ENCODE data around the gene CEP41. TPM values are rescaled to one million over a fixed set of nuclear protein-coding genes. Genes with fewer than 3 reads are reported as not detected.

CEP41 gene
- polyA plus RNA-seq, 6 donors from 2014 or later = 6.2 to 20.7 (median 10.3) TPM

DNA sequence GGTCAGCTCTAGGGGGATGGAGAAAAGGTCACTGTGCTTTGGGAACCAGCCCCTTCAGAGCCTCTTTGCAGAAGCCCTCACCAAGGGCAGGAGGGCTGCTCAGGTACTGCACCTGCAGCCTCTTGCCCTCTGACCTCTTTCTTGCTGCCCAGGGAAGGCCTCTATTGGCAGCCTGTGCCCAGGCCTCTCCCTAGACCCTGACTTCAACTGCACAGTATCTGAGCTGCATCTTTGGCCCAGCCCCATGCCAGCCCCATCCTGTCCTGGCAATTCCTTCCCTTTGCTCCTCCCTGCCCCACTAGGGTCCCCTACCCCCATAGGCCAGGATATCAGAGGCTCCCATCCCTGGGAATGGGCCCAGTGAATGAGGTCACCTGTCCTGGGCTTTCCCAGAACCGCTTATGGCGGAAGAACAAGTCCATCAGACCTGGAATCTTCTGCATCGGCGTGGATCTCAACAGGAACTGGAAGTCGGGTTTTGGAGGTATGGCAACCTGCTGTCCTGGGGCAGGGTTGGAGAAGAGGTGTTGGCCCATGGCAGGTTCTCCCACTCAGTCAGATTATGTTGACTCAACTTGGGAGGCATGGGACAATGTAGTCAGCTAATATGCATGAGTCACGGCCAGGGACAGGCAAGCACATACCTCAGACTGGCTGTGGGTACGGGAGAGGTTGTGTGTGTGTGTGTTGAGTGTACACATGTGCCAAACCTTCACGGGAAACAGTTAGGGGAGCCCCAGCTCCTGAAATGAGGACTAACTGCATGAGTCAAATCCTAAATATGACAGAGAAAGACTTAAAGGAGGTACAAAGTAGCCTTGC lies 77.6 kb downstream of the CEP41 start:
- Mint-ChIP-seq H3K4me3 (no peak overlapping the region), H3K9me3 (peaks cover 3 to 25% (median 14%) of the 10 kb centered on the region in 7 donors), H3K36me3 (peaks cover 4 to 14% of the 10 kb centered on the region in 2 donors), H3K27me3 (no peaks in the 10 kb centered on the region), H3K4me1 (no peaks in the 10 kb centered on the region), H3K27ac (no peak overlapping the region)
- DNase-seq (no peak), ATAC-seq (ENCODE audit: low read depth in 2 of 2) (no peak)

DNA sequence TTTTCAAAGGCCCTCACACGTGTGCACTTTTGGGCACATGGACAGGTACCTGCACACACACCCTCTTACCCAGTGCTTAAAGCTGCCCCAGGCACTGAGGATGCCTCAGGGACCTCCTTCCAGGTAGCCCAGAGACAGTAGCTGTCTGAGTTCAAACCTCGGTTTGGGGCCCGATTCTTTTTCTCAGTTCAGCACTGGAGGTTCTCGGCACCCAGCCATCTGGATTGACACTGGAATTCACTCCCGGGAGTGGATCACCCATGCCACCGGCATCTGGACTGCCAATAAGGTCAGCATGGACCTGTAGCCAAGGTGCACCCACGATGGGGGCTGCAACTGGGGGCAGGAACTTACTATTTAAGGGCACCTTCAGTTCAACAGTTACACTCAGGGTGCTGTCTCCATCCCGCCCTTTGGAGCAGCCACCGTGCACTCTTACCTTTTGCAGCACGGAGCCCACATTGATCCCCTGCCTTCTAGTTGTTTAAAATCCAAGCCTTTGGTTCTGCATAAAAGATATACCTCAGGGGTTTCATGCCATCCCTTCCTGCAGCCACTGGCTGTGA lies 78.5 kb downstream of the CEP41 start:
- Mint-ChIP-seq H3K36me3 (peaks cover 4 to 14% of the 10 kb centered on the region in 2 donors), H3K4me3 (no peak overlapping the region), H3K27me3 (no peaks in the 10 kb centered on the region), H3K27ac (no peak overlapping the region), H3K4me1 (no peaks in the 10 kb centered on the region), H3K9me3 (peaks cover 3 to 27% (median 14%) of the 10 kb centered on the region in 7 donors)
- ATAC-seq (ENCODE audit: low read depth in 2 of 2) = no peak
- DNase-seq = no peak

DNA sequence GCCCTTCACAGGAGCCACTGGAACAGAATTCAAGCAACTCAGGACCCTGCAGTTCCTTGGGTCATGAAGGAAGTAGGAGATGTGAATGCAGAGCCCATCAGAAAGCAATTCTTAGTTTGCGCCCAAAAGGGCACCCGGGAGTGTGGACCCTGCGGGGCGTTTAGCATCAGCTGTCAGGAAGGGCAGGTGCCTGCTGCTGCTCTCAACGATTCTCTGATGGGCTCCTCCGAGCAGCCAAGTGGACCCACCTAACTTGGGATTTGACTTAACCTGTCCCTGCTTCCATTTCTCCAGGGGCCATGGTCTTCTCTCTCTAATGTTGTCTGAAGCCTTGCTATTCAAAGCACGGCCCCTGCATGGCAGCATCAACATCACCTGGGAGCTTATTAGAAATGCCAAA lies 79.1 kb downstream of the CEP41 start:
- peaks cover 3 to 27% (median 14%) of the 10 kb centered on the region in 7 donors for H3K9me3 Mint-ChIP-seq
- ATAC-seq (ENCODE audit: low read depth in 2 of 2) = no peak
- no peaks in the 10 kb centered on the region for H3K27me3 Mint-ChIP-seq
- DNase-seq = no peak
- peaks cover 4 to 14% of the 10 kb centered on the region in 2 donors for H3K36me3 Mint-ChIP-seq
- H3K4me3 Mint-ChIP-seq = no peak overlapping the region
- no peak overlapping the region for H3K27ac Mint-ChIP-seq
- no peaks in the 10 kb centered on the region for H3K4me1 Mint-ChIP-seq

DNA sequence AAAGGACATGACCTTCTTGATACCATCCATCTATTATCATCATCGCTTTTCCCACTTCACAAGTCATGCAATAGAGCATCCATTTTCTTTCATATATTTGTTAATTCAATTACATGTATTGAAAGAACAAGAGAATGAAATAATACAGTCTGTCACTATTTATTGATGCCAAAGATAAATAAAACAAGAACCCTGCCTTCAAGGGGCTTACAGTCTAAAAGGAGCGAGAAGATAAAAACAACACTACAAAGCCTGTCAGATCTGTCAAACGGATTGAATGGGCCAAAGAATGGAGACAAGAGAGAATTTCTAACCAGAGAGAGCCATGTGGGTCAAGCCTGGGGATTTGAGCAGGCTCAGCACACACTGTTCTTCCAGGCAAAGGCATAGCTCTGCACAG lies 80.3 kb downstream of the CEP41 start:
- Mint-ChIP-seq H3K4me3 (no peak overlapping the region), H3K4me1 (no peaks in the 10 kb centered on the region), H3K36me3 (peaks cover 4 to 14% of the 10 kb centered on the region in 2 donors), H3K27me3 (no peaks in the 10 kb centered on the region), H3K9me3 (peaks cover 3 to 27% (median 14%) of the 10 kb centered on the region in 7 donors), H3K27ac (no peak overlapping the region)
- ATAC-seq (ENCODE audit: low read depth in 2 of 2) (no peak), DNase-seq (no peak)

DNA sequence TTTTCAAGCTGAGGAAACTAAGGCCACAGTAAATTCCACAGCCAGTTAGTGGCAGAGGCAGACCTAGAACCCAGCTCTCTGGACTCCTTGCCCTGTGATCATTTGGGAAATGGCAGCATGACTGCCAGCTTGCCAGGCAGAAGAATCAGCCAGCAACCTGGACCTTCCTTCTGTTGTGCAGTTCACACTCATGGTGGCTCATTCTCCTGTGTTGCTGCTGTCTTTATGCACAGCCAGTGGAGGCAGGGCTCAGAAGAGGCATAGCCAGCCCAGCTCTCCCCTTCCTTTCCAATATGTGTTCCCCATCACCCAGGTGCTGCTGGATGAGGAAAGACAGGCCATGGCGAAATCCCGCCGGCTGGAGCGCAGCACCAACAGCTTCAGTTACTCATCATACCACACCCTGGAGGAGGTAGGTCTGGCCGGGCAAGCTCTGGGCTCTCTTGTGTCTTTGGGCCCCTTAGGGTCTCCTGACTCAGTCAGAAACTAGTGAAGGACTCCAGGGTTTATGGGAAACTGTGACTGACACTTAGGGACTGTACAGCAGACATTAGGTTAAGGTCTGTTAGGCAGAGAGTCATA lies 81.4 kb downstream of the CEP41 start:
- no peak for DNase-seq
- H3K27ac Mint-ChIP-seq = no peak overlapping the region
- peak overlapping the region in 1 of 8 donors; percentile 52 for H3K4me3 Mint-ChIP-seq
- no peak for ATAC-seq (ENCODE audit: low read depth in 2 of 2)
- peaks cover 4 to 14% of the 10 kb centered on the region in 2 donors for H3K36me3 Mint-ChIP-seq
- peaks cover 3 to 27% (median 14%) of the 10 kb centered on the region in 7 donors for H3K9me3 Mint-ChIP-seq
- no peaks in the 10 kb centered on the region for H3K27me3 Mint-ChIP-seq
- no peaks in the 10 kb centered on the region for H3K4me1 Mint-ChIP-seq

DNA sequence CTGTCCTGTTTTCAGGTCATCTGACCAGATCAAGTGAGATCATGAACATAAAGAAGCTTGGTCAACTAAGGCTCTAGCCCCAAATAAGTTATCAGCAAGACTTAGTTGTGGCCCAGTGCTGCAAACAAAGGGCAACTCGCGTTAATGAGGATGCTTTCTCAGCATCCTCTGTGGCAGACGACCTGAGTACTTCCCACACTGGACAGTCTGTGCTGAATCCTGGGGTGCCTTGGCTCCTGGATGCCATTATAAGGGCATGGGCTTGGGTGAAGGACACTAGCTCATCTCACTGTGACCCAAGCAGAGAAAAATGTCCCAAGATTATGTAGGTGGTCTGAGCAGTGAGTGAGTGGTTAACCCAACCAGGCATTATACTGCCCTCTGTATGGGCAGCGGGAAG lies 82.3 kb downstream of the CEP41 start:
- DNase-seq (no peak), ATAC-seq (ENCODE audit: low read depth in 2 of 2) (no peak)
- no peaks in the 10 kb centered on the region for H3K4me1 Mint-ChIP-seq
- peak overlapping the region in 1 of 6 donors; percentile 47 for H3K27ac Mint-ChIP-seq
- H3K36me3 Mint-ChIP-seq = peaks cover 4 to 14% of the 10 kb centered on the region in 2 donors
- H3K27me3 Mint-ChIP-seq = no peaks in the 10 kb centered on the region
- peaks cover 3 to 27% (median 14%) of the 10 kb centered on the region in 7 donors for H3K9me3 Mint-ChIP-seq
- no peak overlapping the region for H3K4me3 Mint-ChIP-seq

DNA sequence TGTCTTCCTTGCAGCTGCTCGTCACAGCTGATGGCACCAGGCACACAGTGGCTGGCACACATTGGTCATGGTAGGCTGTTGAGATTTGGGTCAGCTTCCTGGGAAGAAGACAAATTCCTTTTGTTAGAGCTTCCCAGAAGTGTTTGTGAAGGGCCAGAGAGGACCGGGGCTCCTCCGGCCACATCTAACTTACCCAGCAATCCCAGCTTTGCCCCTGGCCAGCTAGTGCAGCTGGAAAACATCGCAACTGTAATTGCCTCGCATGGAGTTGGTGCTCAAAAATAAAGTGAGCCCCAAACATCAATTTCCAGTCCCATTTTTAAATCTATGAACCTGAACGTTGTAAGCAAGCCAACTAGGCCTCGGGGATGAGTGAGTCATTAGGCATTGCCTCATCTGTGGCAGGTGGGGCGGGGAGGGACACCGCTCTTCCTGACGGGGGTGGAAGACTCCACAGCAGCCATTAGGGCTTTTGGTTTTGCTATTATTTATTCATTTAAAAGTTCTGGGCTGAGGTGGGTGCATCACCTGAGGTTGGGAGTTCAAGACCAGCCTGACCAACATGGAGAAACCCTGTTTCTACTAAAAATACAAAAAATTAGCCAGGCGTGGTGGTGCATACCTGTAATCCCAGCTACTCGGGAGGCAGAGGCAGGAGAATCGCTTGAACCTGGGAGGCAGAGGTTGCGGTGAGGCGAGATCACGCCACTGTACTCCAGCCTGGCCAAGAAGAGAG lies 83.8 kb downstream of the CEP41 start:
- DNase-seq (no peak), ATAC-seq (ENCODE audit: low read depth in 2 of 2) (no peak)
- Mint-ChIP-seq H3K4me3 (no peak overlapping the region), H3K4me1 (no peaks in the 10 kb centered on the region), H3K27me3 (no peaks in the 10 kb centered on the region), H3K9me3 (peaks cover 3 to 27% (median 14%) of the 10 kb centered on the region in 7 donors), H3K36me3 (peaks cover 4 to 14% of the 10 kb centered on the region in 2 donors), H3K27ac (no peak overlapping the region)

DNA sequence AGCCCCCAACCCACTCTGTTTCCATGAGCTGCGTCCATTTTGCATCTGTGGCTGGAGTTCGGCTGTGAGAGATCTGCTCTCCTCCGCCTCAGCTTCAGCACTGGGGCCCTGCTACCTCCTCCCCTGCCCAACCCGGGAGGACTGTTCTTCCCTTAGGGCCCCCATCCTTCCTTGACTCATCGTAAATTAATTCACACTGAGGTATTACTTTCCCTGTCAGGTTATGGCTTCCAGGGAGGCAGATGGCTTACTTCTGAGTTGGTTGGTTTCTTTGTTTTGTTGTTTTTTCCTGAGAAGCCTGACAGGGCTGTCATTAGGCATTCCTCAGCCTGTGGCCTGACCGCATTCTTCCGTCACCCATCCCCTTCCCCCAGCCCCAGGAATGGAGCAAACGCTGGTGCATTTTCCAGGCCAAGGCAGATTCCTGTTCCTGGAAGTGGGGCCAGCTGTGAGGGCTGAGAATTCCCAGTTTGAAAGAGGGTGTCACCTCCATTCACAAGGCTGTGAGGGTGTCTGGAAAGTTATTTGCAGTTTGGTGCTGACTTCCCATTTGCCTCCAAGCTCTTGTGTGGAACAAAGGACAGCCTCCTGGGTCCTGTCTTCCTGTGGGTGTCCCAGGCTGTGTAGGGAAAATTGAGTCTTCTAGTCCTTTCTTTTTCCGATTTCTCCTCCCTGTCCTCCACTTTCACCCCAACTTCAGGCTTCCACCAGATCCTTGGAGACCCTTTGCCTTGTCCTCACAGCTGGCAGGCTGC lies 84.5 kb downstream of the CEP41 start:
- ATAC-seq (ENCODE audit: low read depth in 2 of 2) = no peak
- DNase-seq = no peak
- H3K27ac Mint-ChIP-seq = no peak overlapping the region
- H3K4me3 Mint-ChIP-seq = no peak overlapping the region
- peaks cover 0 to 6% (median 4%) of the 10 kb centered on the region in 3 donors for H3K27me3 Mint-ChIP-seq
- H3K9me3 Mint-ChIP-seq = peaks cover 3 to 27% (median 14%) of the 10 kb centered on the region in 7 donors
- H3K36me3 Mint-ChIP-seq = peaks cover 4 to 14% of the 10 kb centered on the region in 2 donors
- H3K4me1 Mint-ChIP-seq = peaks cover 0 to 1% (median 0%) of the 10 kb centered on the region in 3 donors

DNA sequence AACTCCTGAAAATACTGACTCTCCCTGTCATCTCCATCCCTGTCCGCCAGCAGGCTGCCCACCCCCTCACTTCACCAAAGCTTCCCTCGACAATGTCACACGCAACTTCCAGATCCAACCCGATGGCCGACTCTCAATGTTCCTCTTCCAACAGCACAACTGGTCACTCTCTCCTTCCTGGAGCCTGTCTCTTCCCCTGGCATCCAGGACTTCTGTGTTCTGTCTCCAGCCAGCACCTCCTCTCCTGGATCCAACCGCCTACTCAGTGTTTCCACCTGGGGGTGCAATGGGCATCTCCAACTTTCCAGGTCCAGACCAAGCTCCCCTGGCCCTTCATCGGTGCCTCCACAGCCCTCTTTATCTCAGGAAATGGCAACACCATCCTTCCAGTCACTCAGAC lies 87.6 kb downstream of the CEP41 start:
- peak overlapping the region in 1 of 6 donors; percentile 53 for H3K27ac Mint-ChIP-seq
- no peaks in the 10 kb centered on the region for H3K36me3 Mint-ChIP-seq
- no peak overlapping the region for H3K4me3 Mint-ChIP-seq
- DNase-seq (no peak), ATAC-seq (ENCODE audit: low read depth in 2 of 2) (no peak)
- H3K9me3 Mint-ChIP-seq = peaks cover 0 to 1% (median 0%) of the 10 kb centered on the region in 7 donors
- peaks cover 4 to 10% (median 9%) of the 10 kb centered on the region in 3 donors for H3K27me3 Mint-ChIP-seq
- H3K4me1 Mint-ChIP-seq = peaks cover 0 to 1% (median 0%) of the 10 kb centered on the region in 3 donors

DNA sequence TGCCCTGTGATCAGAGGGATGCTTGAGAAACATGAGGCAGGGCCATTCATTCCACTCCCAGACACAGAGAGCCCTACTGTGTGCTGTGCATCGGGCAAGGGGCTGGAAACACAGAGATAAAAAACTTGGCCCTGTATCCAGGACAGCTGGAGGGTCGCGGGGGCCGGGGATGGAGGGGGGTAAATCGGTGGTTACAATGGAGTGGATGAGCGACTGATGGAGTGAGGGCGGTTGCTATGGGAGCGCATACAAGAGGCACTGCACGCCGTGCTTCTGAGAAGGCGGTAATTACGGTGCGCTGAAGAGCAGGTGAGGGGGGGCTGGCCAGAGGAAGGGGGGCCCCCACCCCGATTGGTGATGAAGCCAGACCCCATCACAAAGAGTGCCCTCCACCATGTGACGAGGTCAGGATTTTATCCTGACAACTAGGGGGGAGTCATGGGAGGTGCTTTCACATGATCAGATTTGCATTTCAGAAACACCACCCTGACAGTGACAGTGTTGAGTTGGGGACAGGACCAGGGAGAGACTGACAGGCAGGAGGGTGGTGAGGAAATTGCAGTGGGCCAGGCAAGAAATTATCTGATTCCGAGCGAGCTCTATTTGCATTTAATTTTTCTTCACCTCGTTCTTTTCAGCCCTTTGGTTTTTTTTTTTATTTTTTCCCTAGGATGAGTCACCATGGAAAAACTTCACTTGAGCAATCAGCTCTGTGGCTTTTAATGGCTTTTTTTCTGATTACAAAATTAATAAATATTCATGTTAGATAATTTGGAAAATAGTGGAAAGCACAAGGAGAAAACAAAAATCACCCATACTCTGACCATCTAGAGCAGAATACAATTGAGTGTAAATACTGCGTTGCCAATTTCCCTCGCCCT lies 88.4 kb downstream of the CEP41 start:
- Mint-ChIP-seq H3K27ac (no peak overlapping the region), H3K4me1 (peaks cover 0 to 1% (median 0%) of the 10 kb centered on the region in 3 donors), H3K27me3 (peaks cover 4 to 17% (median 17%) of the 10 kb centered on the region in 3 donors), H3K9me3 (no peaks in the 10 kb centered on the region), H3K36me3 (no peaks in the 10 kb centered on the region), H3K4me3 (no peak overlapping the region)
- DNase-seq (no peak), ATAC-seq (ENCODE audit: low read depth in 2 of 2) (no peak)

DNA sequence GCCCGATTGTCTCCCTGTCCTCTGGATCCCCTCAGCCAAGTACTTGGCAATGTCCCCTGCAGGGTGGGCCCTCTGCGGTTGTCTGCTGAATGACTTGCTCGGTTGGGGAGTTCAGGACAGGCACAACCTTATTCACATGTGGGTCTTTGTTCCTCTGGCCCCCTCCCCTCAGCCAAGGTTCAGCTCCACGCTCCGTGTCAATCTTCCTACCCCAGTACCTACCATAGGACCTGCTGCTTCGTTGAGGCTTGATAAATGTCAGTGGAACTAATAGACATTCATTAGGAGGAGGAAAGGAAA lies 89.1 kb downstream of the CEP41 start:
- no peak overlapping the region for H3K4me3 Mint-ChIP-seq
- peaks cover 0 to 1% (median 0%) of the 10 kb centered on the region in 3 donors for H3K4me1 Mint-ChIP-seq
- H3K9me3 Mint-ChIP-seq = no peaks in the 10 kb centered on the region
- H3K36me3 Mint-ChIP-seq = no peaks in the 10 kb centered on the region
- ATAC-seq (ENCODE audit: low read depth in 2 of 2) = no peak
- DNase-seq = no peak
- peaks cover 4 to 23% (median 22%) of the 10 kb centered on the region in 3 donors for H3K27me3 Mint-ChIP-seq
- no peak overlapping the region for H3K27ac Mint-ChIP-seq

Measured in naive B cell (primary cell).